Measurements from ENCODE around the gene KANK4.

KANK4 gene

GRCh38 chr1:62207187-62207586 is 112.0 kb downstream of the KANK4 start:
- DNase-seq (ENCODE audit: low read depth in 2 of 2), result no peak

- DNase-seq (ENCODE audit: low read depth in 2 of 2), result no peak
Observed at GRCh38 chr1:62198781-62199125, 120.5 kb downstream of the KANK4 start.

GRCh38 chr1:62198069-62198780 is 121.0 kb downstream of the KANK4 start:
- DNase-seq (ENCODE audit: low read depth in 2 of 2), result no peak

- DNase-seq (ENCODE audit: low read depth in 2 of 2), result no peak
Observed at GRCh38 chr1:62196086-62196690, 123.0 kb downstream of the KANK4 start.

- DNase-seq (ENCODE audit: low read depth in 2 of 2), result no peak
Observed at GRCh38 chr1:62194651-62195544, 124.3 kb downstream of the KANK4 start, which contains the start of gene L1TD1. Gene L1TD1, plus strand, starts transcription at chr1:62194849. Its CDS starts 11,780 bp downstream, at chr1:62206629.

GRCh38 chr1:62188111-62188510 is 131.1 kb downstream of the KANK4 start:
- no peak for DNase-seq (ENCODE audit: low read depth in 2 of 2)

- no peak for DNase-seq (ENCODE audit: low read depth in 2 of 2)
Observed at GRCh38 chr1:62187548-62187947, 131.7 kb downstream of the KANK4 start.
